ENCODE results near the gene NANOS3.

Gene NANOS3

DNA sequence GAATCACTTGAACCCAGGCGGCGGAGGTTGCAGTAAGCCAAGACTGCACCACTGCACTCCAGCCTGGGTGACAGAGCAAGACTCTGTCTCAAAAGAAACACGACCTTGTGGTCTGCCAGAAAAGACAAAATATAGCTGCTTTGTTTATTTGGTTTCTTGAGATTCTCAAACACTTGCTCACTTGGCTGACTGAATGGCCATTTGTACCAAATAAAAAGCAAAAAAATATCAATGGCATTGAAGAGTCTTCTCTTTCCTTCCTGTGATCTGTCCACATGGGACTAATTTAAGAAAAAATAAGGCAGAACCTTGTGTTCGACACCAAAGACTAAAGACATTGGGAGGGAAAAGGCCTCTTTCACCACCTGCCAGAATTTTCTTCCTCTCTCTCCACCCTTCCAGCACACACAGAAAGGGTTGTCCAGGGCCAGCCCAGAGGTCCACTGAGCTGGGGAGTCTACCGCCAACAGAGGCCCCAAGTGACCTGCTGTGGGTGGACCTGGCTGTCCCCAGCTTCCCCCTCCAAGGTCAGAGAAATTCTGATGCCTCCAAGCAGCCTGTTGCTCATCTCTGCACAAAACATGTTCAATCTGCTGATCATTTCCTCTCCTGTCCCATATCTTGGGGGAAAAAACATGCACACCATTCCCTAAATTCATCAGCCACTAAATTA, 23.1 kb downstream of the NANOS3 start:
- no peak for TF ChIP-seq CTCF (IDR thresholded peaks at IDR 0.05; ENCODE audit: low read depth, low read length)
- no peak for DNase-seq (ENCODE audit: low read depth in 2 of 2)
- H3K4me3 ChIP-seq (replicated peaks in 1 of 2; ENCODE audit: low read depth in 2 of 2, low read length in 2 of 2): no peak overlapping the region

GRCh38 chr19:13902993-13903555, 26.1 kb downstream of the NANOS3 start:
- peak in 1 of 2 donors; percentile 30 for DNase-seq (ENCODE audit: low read depth in 2 of 2)
- no peak overlapping the region for H3K4me3 ChIP-seq (replicated peaks in 1 of 2; ENCODE audit: low read depth in 2 of 2, low read length in 2 of 2)
- peak; percentile 33 for TF ChIP-seq CTCF (IDR thresholded peaks at IDR 0.05; ENCODE audit: low read depth, low read length)

DNA sequence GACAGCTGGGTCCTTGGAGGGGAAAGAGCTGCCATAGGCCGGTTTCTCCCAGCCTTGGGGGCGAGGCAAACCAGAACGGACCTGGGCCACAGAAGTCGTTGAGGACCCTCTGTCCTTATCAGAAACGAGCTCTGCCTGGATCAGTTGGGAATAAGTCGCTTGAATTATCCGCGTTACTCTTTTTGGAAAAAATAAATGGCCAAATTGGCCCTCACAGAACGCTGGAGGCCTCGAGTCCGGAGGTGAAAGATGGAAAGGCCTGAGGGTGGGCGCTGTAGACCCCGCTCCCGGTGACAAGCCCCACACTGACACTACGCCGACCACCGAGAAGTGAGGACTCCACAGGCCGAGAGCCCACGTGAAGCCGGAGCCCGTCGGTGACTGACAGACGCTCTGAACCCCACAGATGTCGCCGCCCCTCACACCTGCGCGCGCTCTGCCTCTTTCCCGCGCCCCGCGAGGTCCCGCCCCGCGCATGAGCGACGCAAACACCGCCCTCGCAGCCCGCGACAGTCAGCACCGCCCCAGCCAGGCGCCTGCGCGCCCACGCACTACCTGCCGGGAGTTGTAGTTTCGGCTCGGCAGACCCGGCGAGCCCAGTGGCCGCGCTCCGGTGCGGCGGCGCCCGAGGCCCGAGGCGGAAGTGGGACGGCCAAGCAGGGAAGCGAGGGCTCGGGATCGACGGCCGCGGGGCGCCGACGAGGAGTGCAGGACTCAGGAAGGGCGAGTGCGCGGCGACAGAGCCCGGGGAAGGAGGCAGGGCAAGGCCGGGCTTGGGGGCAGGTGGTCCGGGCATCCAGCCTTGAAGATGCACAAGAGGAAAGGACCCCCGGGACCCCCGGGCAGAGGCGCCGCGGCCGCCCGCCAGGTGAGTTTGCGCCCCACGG, 28.9 kb downstream of the NANOS3 start, which contains the start of the genes BRME1 and CC2D1A:
Gene BRME1, minus strand, starts transcription at position 484 of the 887 bp plus-strand sequence. CDS start 1,225 bp downstream, outside the sequence.
Gene CC2D1A, plus strand, starts transcription at position 568 of the 887 bp plus-strand sequence. Its CDS starts 241 bp downstream, at position 809.
- no peak for TF ChIP-seq CTCF (IDR thresholded peaks at IDR 0.05; ENCODE audit: low read depth, low read length)
- peak within 1 kb of the TSS; percentile 83 to 92 for H3K4me3 ChIP-seq (replicated peaks in 1 of 2; ENCODE audit: low read depth in 2 of 2, low read length in 2 of 2)
- peak; percentile 76 to 85 for DNase-seq (ENCODE audit: low read depth in 2 of 2)

GRCh38 chr19:13906521-13906904, 29.6 kb downstream of the NANOS3 start:
- peak in 1 of 2 donors; percentile 9 for DNase-seq (ENCODE audit: low read depth in 2 of 2)
- TF ChIP-seq CTCF (IDR thresholded peaks at IDR 0.05; ENCODE audit: low read depth, low read length): no peak
- H3K4me3 ChIP-seq (replicated peaks in 1 of 2; ENCODE audit: low read depth in 2 of 2, low read length in 2 of 2): peak overlapping the region; percentile 83 to 92

- peak overlapping the region; percentile 83 to 92 for H3K4me3 ChIP-seq (replicated peaks in 1 of 2; ENCODE audit: low read depth in 2 of 2, low read length in 2 of 2)
- no peak for DNase-seq (ENCODE audit: low read depth in 2 of 2)
- TF ChIP-seq CTCF (IDR thresholded peaks at IDR 0.05; ENCODE audit: low read depth, low read length): no peak
Observed at GRCh38 chr19:13906910-13907309, 30.0 kb downstream of the NANOS3 start.

DNA sequence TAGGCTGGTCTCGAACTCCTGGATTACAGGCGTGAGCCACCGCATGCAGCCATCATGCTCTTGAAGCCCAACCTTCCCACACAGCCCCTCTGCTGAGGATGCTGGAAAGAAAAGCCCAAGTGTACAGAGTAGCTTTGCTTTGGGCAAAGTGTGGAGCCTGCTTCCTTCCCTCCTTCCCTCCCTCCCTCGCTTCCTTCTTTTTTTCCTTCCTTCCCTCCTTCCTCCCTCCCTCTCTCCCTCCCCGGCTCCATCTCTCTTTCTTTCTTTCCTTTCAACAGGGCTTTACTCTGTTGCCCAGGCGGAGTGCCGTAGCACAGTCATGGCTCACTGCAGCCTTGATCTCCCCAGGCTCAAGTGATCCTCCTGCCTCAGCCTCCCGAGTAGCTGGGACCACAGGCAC, 31.7 kb downstream of the NANOS3 start:
- no peak for DNase-seq (ENCODE audit: low read depth in 2 of 2)
- no peak for TF ChIP-seq CTCF (IDR thresholded peaks at IDR 0.05; ENCODE audit: low read depth, low read length)
- H3K4me3 ChIP-seq (replicated peaks in 1 of 2; ENCODE audit: low read depth in 2 of 2, low read length in 2 of 2): no peak overlapping the region
